Measurements from ENCODE around the gene FUCA2.

DNA sequence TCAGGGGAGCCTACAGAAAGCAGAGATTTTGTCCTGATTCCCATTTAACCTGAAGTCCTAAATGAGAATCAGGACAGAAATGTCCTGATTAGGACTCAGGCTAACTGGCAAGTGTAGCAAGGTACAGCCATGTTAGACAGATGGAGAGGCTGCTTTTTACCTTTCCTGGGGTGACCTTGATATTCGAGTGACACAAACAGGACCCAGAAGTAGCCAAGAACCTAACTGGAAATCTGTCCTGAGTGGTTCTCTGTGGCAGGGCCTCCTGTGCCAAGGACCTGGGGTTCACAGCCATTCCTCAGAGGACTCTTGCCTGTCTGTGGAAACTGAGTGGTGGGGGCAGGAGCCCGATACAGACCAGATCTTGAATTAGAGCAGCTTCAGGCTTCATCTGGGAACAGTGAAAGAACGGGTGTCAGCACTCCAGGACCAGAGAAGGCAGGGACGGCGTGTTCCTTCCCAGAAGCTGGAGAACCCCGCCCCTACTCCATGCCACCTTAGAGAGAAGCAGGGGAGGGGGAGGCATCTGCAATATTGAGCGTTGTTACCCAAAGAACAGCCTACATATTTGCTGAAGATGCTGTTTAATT lies 4.3 kb upstream of the FUCA2 start:
- TF ChIP-seq, protein P1, sequence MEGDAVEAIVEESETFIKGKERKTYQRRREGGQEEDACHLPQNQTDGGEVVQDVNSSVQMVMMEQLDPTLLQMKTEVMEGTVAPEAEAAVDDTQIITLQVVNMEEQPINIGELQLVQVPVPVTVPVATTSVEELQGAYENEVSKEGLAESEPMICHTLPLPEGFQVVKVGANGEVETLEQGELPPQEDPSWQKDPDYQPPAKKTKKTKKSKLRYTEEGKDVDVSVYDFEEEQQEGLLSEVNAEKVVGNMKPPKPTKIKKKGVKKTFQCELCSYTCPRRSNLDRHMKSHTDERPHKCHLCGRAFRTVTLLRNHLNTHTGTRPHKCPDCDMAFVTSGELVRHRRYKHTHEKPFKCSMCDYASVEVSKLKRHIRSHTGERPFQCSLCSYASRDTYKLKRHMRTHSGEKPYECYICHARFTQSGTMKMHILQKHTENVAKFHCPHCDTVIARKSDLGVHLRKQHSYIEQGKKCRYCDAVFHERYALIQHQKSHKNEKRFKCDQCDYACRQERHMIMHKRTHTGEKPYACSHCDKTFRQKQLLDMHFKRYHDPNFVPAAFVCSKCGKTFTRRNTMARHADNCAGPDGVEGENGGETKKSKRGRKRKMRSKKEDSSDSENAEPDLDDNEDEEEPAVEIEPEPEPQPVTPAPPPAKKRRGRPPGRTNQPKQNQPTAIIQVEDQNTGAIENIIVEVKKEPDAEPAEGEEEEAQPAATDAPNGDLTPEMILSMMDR (IDR thresholded peaks at IDR 0.05; ENCODE audit: low read depth, low read length): no peak
- no peak for TF ChIP-seq EZH2phosphoT487 (IDR thresholded peaks at IDR 0.05; ENCODE audit: low read depth)
